Panc1 (cell line): ENCODE results near the gene PILRA. TPM values are rescaled to one million over a fixed set of nuclear protein-coding genes. Genes with fewer than 3 reads are reported as not detected.

ENCODE experiments used
- ATAC-seq: fragments of 200-7000 bp; cut with Tn5 transposase; 2 replicates; pipeline ENCODE4 v1.9.1; 2020; ENCODE audit warnings: mild to moderate bottlenecking, moderate library complexity
- BruUV-seq: library from RNA; stranded (reverse); fragments of 400-500 nt; replicated peaks from 2 replicates; lab custom pipeline; 2021; lab: Mats Ljungman, UMichigan
- CTCF ChIA-PET: fragments of 300-600 bp; sonication (Branson Sonifier 250); formaldehyde crosslinking; loops from one replicate; lab custom pipeline; 2022; ENCODE audit warnings: antibody characterized with exemption; lab: Charles Lee
- POLR2A ChIA-PET: fragments of 300-600 bp; sonication (Branson Sonifier 250); formaldehyde crosslinking; loops from one replicate; lab custom pipeline; 2022; ENCODE audit warnings: antibody characterized with exemption; lab: Charles Lee
- DNase-seq: peaks from one replicate; pipeline ENCODE4 v3.0.0-alpha.2; 2010; ENCODE audit warnings: low read depth, low spot score
- H3K27ac ChIP-seq: 2 replicates; pipeline ENCODE4 v1.5.1; 2011; ENCODE audit warnings: mild to moderate bottlenecking, low read length, inconsistent platforms
- H3K27me3 ChIP-seq: fragments of 200-500 bp; sonication (Bioruptor generic); 2 replicates; pipeline ENCODE4 v1.6.0; 2014; ENCODE audit warnings: low read length, inconsistent platforms; ENCODE audit not compliant: control insufficient read depth, insufficient read depth
- H3K36me3 ChIP-seq: fragments of 200-500 bp; sonication (Bioruptor generic); 2 replicates; pipeline ENCODE4 v1.5.1; 2014; ENCODE audit warnings: inconsistent platforms, mild to moderate bottlenecking, low read length, moderate library complexity; ENCODE audit not compliant: control insufficient read depth, insufficient read depth
- H3K4me1 ChIP-seq: 2 replicates; pipeline ENCODE4 v1.5.1; 2011; ENCODE audit warnings: inconsistent platforms, mild to moderate bottlenecking, low read length, moderate library complexity; ENCODE audit not compliant: control insufficient read depth, insufficient read depth
- H3K4me3 ChIP-seq, 2 experiments: 2 replicates each; pipeline ENCODE4 v1.5.1; 2011 to 2012; ENCODE audit warnings: low read depth in 2 of 2, low read length in 2 of 2, mild to moderate bottlenecking in 2 of 2, inconsistent platforms in 1 of 2, moderate library complexity in 1 of 2
- H3K9me3 ChIP-seq: fragments of 200-500 bp; sonication (Bioruptor generic); 2 replicates; pipeline ENCODE4 v1.5.1; 2014; ENCODE audit warnings: low read depth, mild to moderate bottlenecking, inconsistent platforms, low read length, moderate library complexity; ENCODE audit not compliant: control insufficient read depth, insufficient read depth
- POLR2AphosphoS5 ChIP-seq: IDR thresholded peaks from 2 replicates; pipeline ENCODE4 v1.6.1; 2012; ENCODE audit warnings: mild to moderate bottlenecking, low read depth, low read length, moderate library complexity
- SIN3A ChIP-seq: IDR thresholded peaks from 2 replicates; pipeline ENCODE4 v1.6.1; 2012; ENCODE audit warnings: low read depth, mild to moderate bottlenecking, low read length, moderate library complexity, borderline replicate concordance; ENCODE audit not compliant: insufficient read depth
- TCF7L2 ChIP-seq: IDR thresholded peaks from 2 replicates; pipeline ENCODE4 v1.6.1; 2011; ENCODE audit warnings: mild to moderate bottlenecking, low read depth, low read length, inconsistent platforms
- in situ Hi-C: cut with HindIII; loops from 2 replicates; pipeline ENCODE4 v1.10.0; 2016; ENCODE audit warnings: low sequenced_read_pairs, low pct_unique_long_range_greater_than_20kb
- intact Hi-C: fragments of 100-400 bp; cut with micrococcal nuclease; formaldehyde crosslinking; loops from one replicate; pipeline ENCODE4 v1.10.0; 2022; ENCODE audit not compliant: unreplicated experiment
- total RNA-seq: library from RNA; stranded (reverse); gene quantifications from one replicate; pipeline ENCODE4 v1.2.1, GENCODE V29; 2021; ENCODE audit not compliant: unreplicated experiment
- TF ChIP-seq, protein P1 (sequence below): fragments of 450-650 bp; IDR thresholded peaks from 2 replicates; pipeline ENCODE4 v1.5.1; 2017; ENCODE audit warnings: mild to moderate bottlenecking
- TF ChIP-seq, protein P2 (sequence below), 2 experiments: IDR thresholded peaks; 2 replicates each; pipeline ENCODE4 v1.6.1; 2011 to 2012; ENCODE audit warnings: low read depth in 2 of 2, control low read depth in 1 of 2, low read length in 1 of 2, mild to moderate bottlenecking in 1 of 2, moderate library complexity in 1 of 2; ENCODE audit not compliant: insufficient read depth in 1 of 2

PILRA gene
- total RNA-seq, 1 experiment from 2014 or later, result 4.8 TPM

DNA sequence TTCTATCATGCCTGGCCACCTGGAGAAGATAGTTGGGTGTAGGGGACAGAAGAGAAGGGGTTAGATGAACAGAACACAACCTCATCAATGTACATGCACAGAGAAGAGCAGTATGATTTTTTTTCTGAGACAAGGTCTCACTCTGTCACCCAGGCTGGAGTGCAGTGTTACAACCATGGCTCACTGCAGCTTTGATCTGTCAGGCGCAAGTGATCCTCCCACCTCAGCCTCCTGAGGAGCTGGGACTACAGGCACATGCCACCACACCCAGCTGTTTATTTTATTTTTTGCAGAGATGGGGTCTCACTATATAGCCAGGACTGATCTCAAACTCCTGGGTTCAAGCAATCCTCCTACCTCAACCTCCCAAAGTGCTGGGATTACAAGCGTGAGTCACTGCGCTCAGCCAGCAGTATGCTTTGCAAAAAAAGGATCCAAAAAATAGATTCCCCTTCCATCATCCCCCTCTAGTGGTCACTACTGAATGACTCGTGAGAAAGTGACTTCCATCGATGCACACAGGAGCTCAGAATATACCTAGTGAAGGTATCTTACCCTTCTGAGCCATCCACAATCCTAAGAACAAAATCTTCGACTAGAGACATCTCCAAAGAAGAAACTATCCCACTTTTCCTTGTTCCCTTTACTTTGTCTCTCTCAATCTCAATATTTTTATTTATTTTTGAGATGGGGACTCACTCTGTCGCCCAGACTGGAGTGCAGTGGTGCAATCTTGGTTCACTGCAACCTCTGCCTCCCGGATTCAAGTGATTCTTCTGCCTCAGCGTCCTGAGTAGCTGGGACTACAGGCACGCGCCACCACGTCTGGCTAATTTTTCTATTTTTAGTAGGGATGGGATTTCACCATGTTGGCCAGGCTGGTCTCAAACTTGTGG, 34.2 kb downstream of the PILRA start:
- ChIA-PET CTCF (interaction anchor here (0.6 to 1.3 kb wide), 6 partner anchors 8 to 49 kb away, joined by 3 to 8 read pairs (median 4); no protein-coding TSS in a partner anchor), POLR2A (no interaction called here)
- intact Hi-C loops, result no loop called here
- no peak for TF ChIP-seq SIN3A
- no peak for TF ChIP-seq POLR2AphosphoS5
- TF ChIP-seq, protein P1, sequence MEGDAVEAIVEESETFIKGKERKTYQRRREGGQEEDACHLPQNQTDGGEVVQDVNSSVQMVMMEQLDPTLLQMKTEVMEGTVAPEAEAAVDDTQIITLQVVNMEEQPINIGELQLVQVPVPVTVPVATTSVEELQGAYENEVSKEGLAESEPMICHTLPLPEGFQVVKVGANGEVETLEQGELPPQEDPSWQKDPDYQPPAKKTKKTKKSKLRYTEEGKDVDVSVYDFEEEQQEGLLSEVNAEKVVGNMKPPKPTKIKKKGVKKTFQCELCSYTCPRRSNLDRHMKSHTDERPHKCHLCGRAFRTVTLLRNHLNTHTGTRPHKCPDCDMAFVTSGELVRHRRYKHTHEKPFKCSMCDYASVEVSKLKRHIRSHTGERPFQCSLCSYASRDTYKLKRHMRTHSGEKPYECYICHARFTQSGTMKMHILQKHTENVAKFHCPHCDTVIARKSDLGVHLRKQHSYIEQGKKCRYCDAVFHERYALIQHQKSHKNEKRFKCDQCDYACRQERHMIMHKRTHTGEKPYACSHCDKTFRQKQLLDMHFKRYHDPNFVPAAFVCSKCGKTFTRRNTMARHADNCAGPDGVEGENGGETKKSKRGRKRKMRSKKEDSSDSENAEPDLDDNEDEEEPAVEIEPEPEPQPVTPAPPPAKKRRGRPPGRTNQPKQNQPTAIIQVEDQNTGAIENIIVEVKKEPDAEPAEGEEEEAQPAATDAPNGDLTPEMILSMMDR, result peak; percentile 82
- Histone ChIP-seq H3K36me3 (no peaks in the 10 kb centered on the region), H3K4me3 (no peak overlapping the region), H3K9me3 (no peaks in the 10 kb centered on the region), H3K4me1 (no peaks in the 10 kb centered on the region), H3K27me3 (0 out of 2 replicates have a peak, but pooled peaks cover 2% of the 10 kb centered on the region), H3K27ac (no peak overlapping the region)
- in situ Hi-C loops, result no loop called here
- DNase-seq (peak; percentile 61), ATAC-seq (peak; percentile 95)
- BruUV-seq, result no TSS peak

DNA sequence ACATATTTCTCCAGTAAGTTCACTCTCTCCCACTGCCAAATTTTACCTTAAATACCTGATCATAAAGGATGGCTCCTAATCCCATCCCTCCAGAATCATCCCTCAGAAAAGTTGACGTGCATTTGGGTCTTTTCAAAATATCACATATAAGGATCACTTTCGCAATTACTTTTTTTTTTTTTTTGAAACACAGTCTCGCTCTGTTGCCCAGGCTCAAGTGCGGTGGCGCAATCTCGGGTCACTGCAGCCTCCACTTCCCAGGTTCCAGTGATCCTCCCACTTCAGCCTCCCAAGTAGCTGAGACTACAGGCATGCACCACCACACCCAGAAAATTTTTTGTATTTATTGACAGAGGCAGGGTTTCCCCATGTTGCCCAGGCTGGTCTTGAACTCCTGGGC, 37.8 kb downstream of the PILRA start:
- TF ChIP-seq, protein P1, result no peak
- no peak for TF ChIP-seq TCF7L2
- TF ChIP-seq SIN3A, result no peak
- TF ChIP-seq, protein P2, sequence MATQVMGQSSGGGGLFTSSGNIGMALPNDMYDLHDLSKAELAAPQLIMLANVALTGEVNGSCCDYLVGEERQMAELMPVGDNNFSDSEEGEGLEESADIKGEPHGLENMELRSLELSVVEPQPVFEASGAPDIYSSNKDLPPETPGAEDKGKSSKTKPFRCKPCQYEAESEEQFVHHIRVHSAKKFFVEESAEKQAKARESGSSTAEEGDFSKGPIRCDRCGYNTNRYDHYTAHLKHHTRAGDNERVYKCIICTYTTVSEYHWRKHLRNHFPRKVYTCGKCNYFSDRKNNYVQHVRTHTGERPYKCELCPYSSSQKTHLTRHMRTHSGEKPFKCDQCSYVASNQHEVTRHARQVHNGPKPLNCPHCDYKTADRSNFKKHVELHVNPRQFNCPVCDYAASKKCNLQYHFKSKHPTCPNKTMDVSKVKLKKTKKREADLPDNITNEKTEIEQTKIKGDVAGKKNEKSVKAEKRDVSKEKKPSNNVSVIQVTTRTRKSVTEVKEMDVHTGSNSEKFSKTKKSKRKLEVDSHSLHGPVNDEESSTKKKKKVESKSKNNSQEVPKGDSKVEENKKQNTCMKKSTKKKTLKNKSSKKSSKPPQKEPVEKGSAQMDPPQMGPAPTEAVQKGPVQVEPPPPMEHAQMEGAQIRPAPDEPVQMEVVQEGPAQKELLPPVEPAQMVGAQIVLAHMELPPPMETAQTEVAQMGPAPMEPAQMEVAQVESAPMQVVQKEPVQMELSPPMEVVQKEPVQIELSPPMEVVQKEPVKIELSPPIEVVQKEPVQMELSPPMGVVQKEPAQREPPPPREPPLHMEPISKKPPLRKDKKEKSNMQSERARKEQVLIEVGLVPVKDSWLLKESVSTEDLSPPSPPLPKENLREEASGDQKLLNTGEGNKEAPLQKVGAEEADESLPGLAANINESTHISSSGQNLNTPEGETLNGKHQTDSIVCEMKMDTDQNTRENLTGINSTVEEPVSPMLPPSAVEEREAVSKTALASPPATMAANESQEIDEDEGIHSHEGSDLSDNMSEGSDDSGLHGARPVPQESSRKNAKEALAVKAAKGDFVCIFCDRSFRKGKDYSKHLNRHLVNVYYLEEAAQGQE (IDR thresholded peaks at IDR 0.05; ENCODE audit: insufficient read depth in 1 of 2, low read depth in 2 of 2, low read length in 1 of 2), result no peak
- no peak for TF ChIP-seq POLR2AphosphoS5
- ChIA-PET POLR2A (no interaction called here), CTCF (no interaction called here)
- Histone ChIP-seq H3K27ac (no peak overlapping the region), H3K27me3 (0 out of 2 replicates have a peak, but pooled peaks cover 2% of the 10 kb centered on the region), H3K36me3 (no peaks in the 10 kb centered on the region), H3K4me1 (no peaks in the 10 kb centered on the region), H3K4me3 (no peak overlapping the region), H3K9me3 (no peaks in the 10 kb centered on the region)
- DNase-seq (no peak), ATAC-seq (no peak)
- in situ Hi-C loops, result no loop called here
- intact Hi-C loops, result no loop called here
- no TSS peak for BruUV-seq
